ENCODE measurements around the gene PHACTR1. TPM values are rescaled to one million over a fixed set of nuclear protein-coding genes. Genes with fewer than 3 reads are reported as not detected.
"Not testable (repeated sequence)": the region's sequence is repeated elsewhere in the genome, so short reads cannot be mapped to it uniquely, and the experiment has no call there.

The PHACTR1 gene
- total and polyA plus RNA-seq, 4 donors = 18.1 to 49.0 (median 39.5) TPM

- Histone ChIP-seq H3K27me3 (ENCODE audit: control insufficient read depth, insufficient read depth, low read length) (no peaks in the 10 kb centered on the region), H3K9me3 (ENCODE audit: control insufficient read depth, insufficient read depth, low read length) (no peaks in the 10 kb centered on the region), H3K4me3 (ENCODE audit: low read depth, low read length) (no peak overlapping the region), H3K36me3 (ENCODE audit: control insufficient read depth, insufficient read depth, low read length) (peaks cover 4% of the 10 kb centered on the region), H3K27ac (ENCODE audit: low read depth, low read length) (no peak overlapping the region), H3K4me1 (ENCODE audit: control insufficient read depth, insufficient read depth, low read length) (peaks cover 9% of the 10 kb centered on the region)
- no CpG with 5 or more reads among the region's 1 CpG for WGBS (ENCODE audit: insufficient coverage)
- no peak for DNase-seq (ENCODE audit: low read depth in 4 of 6, low spot score in 6 of 6)
Observed at GRCh38 chr6:13308332-13308731, 591.8 kb downstream of the PHACTR1 start.

- WGBS (ENCODE audit: insufficient coverage) = no CpG with 5 or more reads among the region's 1 CpG
- no peaks in the 10 kb centered on the region for H3K27me3 ChIP-seq (ENCODE audit: control insufficient read depth, insufficient read depth, low read length)
- H3K4me3 ChIP-seq (ENCODE audit: low read depth, low read length) = no peak overlapping the region
- no peaks in the 10 kb centered on the region for H3K9me3 ChIP-seq (ENCODE audit: control insufficient read depth, insufficient read depth, low read length)
- no peak for DNase-seq (ENCODE audit: low read depth in 4 of 6, low spot score in 6 of 6)
- H3K4me1 ChIP-seq (ENCODE audit: control insufficient read depth, insufficient read depth, low read length) = no peaks in the 10 kb centered on the region
- H3K36me3 ChIP-seq (ENCODE audit: control insufficient read depth, insufficient read depth, low read length) = peaks cover 13% of the 10 kb centered on the region
- H3K27ac ChIP-seq (ENCODE audit: low read depth, low read length) = no peak overlapping the region
Observed at GRCh38 chr6:13311155-13311554, 594.6 kb downstream of the PHACTR1 start.

- DNase-seq (ENCODE audit: low read depth in 4 of 6, low spot score in 6 of 6) = no peak
- no peaks in the 10 kb centered on the region for H3K27me3 ChIP-seq (ENCODE audit: control insufficient read depth, insufficient read depth, low read length)
- H3K9me3 ChIP-seq (ENCODE audit: control insufficient read depth, insufficient read depth, low read length) = no peaks in the 10 kb centered on the region
- H3K27ac ChIP-seq (ENCODE audit: low read depth, low read length) = no peak overlapping the region
- peaks cover 25% of the 10 kb centered on the region for H3K36me3 ChIP-seq (ENCODE audit: control insufficient read depth, insufficient read depth, low read length)
- no peak overlapping the region for H3K4me3 ChIP-seq (ENCODE audit: low read depth, low read length)
- H3K4me1 ChIP-seq (ENCODE audit: control insufficient read depth, insufficient read depth, low read length) = no peaks in the 10 kb centered on the region
Observed at GRCh38 chr6:13314806-13315205, 598.2 kb downstream of the PHACTR1 start.

- H3K27ac ChIP-seq (ENCODE audit: low read depth, low read length) = no peak overlapping the region
- DNase-seq (ENCODE audit: low read depth in 4 of 6, low spot score in 6 of 6) = no peak
- H3K36me3 ChIP-seq (ENCODE audit: control insufficient read depth, insufficient read depth, low read length) = peaks cover 30% of the 10 kb centered on the region
- no peaks in the 10 kb centered on the region for H3K4me1 ChIP-seq (ENCODE audit: control insufficient read depth, insufficient read depth, low read length)
- H3K27me3 ChIP-seq (ENCODE audit: control insufficient read depth, insufficient read depth, low read length) = no peaks in the 10 kb centered on the region
- no peak overlapping the region for H3K4me3 ChIP-seq (ENCODE audit: low read depth, low read length)
- no peaks in the 10 kb centered on the region for H3K9me3 ChIP-seq (ENCODE audit: control insufficient read depth, insufficient read depth, low read length)
- WGBS (ENCODE audit: insufficient coverage) = 96% methylated on average over 5 of the region's 5 CpGs
Observed at GRCh38 chr6:13315896-13316295, 599.3 kb downstream of the PHACTR1 start.

GRCh38 chr6:13318821-13319220 is 602.3 kb downstream of the PHACTR1 start:
- Histone ChIP-seq H3K27me3 (ENCODE audit: control insufficient read depth, insufficient read depth, low read length) (no peaks in the 10 kb centered on the region), H3K4me1 (ENCODE audit: control insufficient read depth, insufficient read depth, low read length) (no peaks in the 10 kb centered on the region), H3K36me3 (ENCODE audit: control insufficient read depth, insufficient read depth, low read length) (peaks cover 51% of the 10 kb centered on the region), H3K27ac (ENCODE audit: low read depth, low read length) (no peak overlapping the region), H3K9me3 (ENCODE audit: control insufficient read depth, insufficient read depth, low read length) (no peaks in the 10 kb centered on the region), H3K4me3 (ENCODE audit: low read depth, low read length) (no peak overlapping the region)
- WGBS (ENCODE audit: insufficient coverage) = 88% methylated on average over 2 of the region's 2 CpGs
- DNase-seq (ENCODE audit: low read depth in 4 of 6, low spot score in 6 of 6) = no peak

- Histone ChIP-seq H3K27me3 (ENCODE audit: control insufficient read depth, insufficient read depth, low read length) (no peaks in the 10 kb centered on the region), H3K4me3 (ENCODE audit: low read depth, low read length) (no peak overlapping the region), H3K36me3 (ENCODE audit: control insufficient read depth, insufficient read depth, low read length) (peaks cover 56% of the 10 kb centered on the region), H3K4me1 (ENCODE audit: control insufficient read depth, insufficient read depth, low read length) (no peaks in the 10 kb centered on the region), H3K9me3 (ENCODE audit: control insufficient read depth, insufficient read depth, low read length) (no peaks in the 10 kb centered on the region), H3K27ac (ENCODE audit: low read depth, low read length) (no peak overlapping the region)
- WGBS (ENCODE audit: insufficient coverage) = 100% methylated on average over 1 of the region's 5 CpGs
- DNase-seq (ENCODE audit: low read depth in 4 of 6, low spot score in 6 of 6) = no peak
Observed at GRCh38 chr6:13319891-13320564, 603.5 kb downstream of the PHACTR1 start.

GRCh38 chr6:13326031-13326586 is 609.5 kb downstream of the PHACTR1 start:
- WGBS (ENCODE audit: insufficient coverage) = no CpG with 5 or more reads among the region's 3 CpGs
- not testable (repeated sequence) for H3K4me3 ChIP-seq (ENCODE audit: low read depth, low read length); H3K9me3 ChIP-seq (ENCODE audit: control insufficient read depth, insufficient read depth, low read length); H3K27ac ChIP-seq (ENCODE audit: low read depth, low read length); DNase-seq (ENCODE audit: low read depth in 4 of 6, low spot score in 6 of 6); H3K27me3 ChIP-seq (ENCODE audit: control insufficient read depth, insufficient read depth, low read length); H3K4me1 ChIP-seq (ENCODE audit: control insufficient read depth, insufficient read depth, low read length)
- peaks cover 31% of the 10 kb centered on the region for H3K36me3 ChIP-seq (ENCODE audit: control insufficient read depth, insufficient read depth, low read length)

- peak overlapping the region; percentile 81 for H3K4me3 ChIP-seq (ENCODE audit: low read depth, low read length)
- H3K4me1 ChIP-seq (ENCODE audit: control insufficient read depth, insufficient read depth, low read length) = peaks cover 8% of the 10 kb centered on the region
- H3K27me3 ChIP-seq (ENCODE audit: control insufficient read depth, insufficient read depth, low read length) = no peaks in the 10 kb centered on the region
- peaks cover 17% of the 10 kb centered on the region for H3K36me3 ChIP-seq (ENCODE audit: control insufficient read depth, insufficient read depth, low read length)
- WGBS (ENCODE audit: insufficient coverage) = 2% methylated on average over 6 of the region's 10 CpGs
- no peaks in the 10 kb centered on the region for H3K9me3 ChIP-seq (ENCODE audit: control insufficient read depth, insufficient read depth, low read length)
- DNase-seq (ENCODE audit: low read depth in 4 of 6, low spot score in 6 of 6) = no peak
- H3K27ac ChIP-seq (ENCODE audit: low read depth, low read length) = peak overlapping the region; percentile 83
Observed at GRCh38 chr6:13327691-13328075, 611.1 kb downstream of the PHACTR1 start.

- DNase-seq (ENCODE audit: low read depth in 4 of 6, low spot score in 6 of 6) = peak; percentile 77 to 97 (median 85)
- WGBS (ENCODE audit: insufficient coverage) = 0% methylated on average over 57 of the region's 63 CpGs
- H3K27ac ChIP-seq (ENCODE audit: low read depth, low read length) = peak within 1 kb of the TSS; percentile 86
Observed at GRCh38 chr6:13328076-13328874, 611.7 kb downstream of the PHACTR1 start, which contains the start of gene TBC1D7. Gene TBC1D7 (minus strand): TSS chr6:13328537. CDS start chr6:13326898, 1,639 bp downstream.

More at GRCh38 chr6:13328076-13328874, 611.7 kb downstream of the PHACTR1 start, which contains the start of gene TBC1D7:
- H3K4me1 ChIP-seq (ENCODE audit: control insufficient read depth, insufficient read depth, low read length) = peaks cover 8% of the 10 kb centered on the region
- H3K4me3 ChIP-seq (ENCODE audit: low read depth, low read length) = peak within 1 kb of the TSS; percentile 81
- peaks cover 11% of the 10 kb centered on the region for H3K36me3 ChIP-seq (ENCODE audit: control insufficient read depth, insufficient read depth, low read length)
- H3K9me3 ChIP-seq (ENCODE audit: control insufficient read depth, insufficient read depth, low read length) = no peaks in the 10 kb centered on the region
- H3K27me3 ChIP-seq (ENCODE audit: control insufficient read depth, insufficient read depth, low read length) = no peaks in the 10 kb centered on the region

Data from spinal cord (tissue), 10 donors.